ENCODE results near the gene MACC1. TPM values are rescaled to one million over a fixed set of nuclear protein-coding genes. Genes with fewer than 3 reads are reported as not detected.
"Not testable (repeated sequence)": the region's sequence is repeated elsewhere in the genome, so short reads cannot be mapped to it uniquely, and the experiment has no call there.

Gene MACC1
- total RNA-seq, 1 experiment from 2014 or later, result 190 TPM

- CTCF ChIA-PET, result no interaction called here
- peaks cover 56% of the 10 kb centered on the region for H3K36me3 Mint-ChIP-seq (ENCODE audit: insufficient read depth, unreplicated experiment)
- TSS peak; percentile 1 for BruUV-seq (replicated peaks)
- TF ChIP-seq, protein P1, sequence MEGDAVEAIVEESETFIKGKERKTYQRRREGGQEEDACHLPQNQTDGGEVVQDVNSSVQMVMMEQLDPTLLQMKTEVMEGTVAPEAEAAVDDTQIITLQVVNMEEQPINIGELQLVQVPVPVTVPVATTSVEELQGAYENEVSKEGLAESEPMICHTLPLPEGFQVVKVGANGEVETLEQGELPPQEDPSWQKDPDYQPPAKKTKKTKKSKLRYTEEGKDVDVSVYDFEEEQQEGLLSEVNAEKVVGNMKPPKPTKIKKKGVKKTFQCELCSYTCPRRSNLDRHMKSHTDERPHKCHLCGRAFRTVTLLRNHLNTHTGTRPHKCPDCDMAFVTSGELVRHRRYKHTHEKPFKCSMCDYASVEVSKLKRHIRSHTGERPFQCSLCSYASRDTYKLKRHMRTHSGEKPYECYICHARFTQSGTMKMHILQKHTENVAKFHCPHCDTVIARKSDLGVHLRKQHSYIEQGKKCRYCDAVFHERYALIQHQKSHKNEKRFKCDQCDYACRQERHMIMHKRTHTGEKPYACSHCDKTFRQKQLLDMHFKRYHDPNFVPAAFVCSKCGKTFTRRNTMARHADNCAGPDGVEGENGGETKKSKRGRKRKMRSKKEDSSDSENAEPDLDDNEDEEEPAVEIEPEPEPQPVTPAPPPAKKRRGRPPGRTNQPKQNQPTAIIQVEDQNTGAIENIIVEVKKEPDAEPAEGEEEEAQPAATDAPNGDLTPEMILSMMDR (IDR thresholded peaks at IDR 0.05; ENCODE audit: unreplicated experiment), result no peak
- DNase-seq, result no peak
- H3K9me3 Mint-ChIP-seq (ENCODE audit: low read depth, unreplicated experiment), result no peaks in the 10 kb centered on the region
- no peak overlapping the region for H3K4me3 Mint-ChIP-seq (ENCODE audit: low read depth, unreplicated experiment)
- peaks cover 9% of the 10 kb centered on the region for H3K4me1 Mint-ChIP-seq (ENCODE audit: low read depth, unreplicated experiment)
- no peaks in the 10 kb centered on the region for H3K27me3 Mint-ChIP-seq (ENCODE audit: unreplicated experiment)
- intact Hi-C loops (cut with micrococcal nuclease; ENCODE audit: unreplicated experiment), result loop anchor here (5.0 kb wide), 1 partner anchor 384 kb away; no protein-coding TSS in a partner anchor
- peak overlapping the region; percentile 20 for H3K27ac Mint-ChIP-seq (ENCODE audit: unreplicated experiment)
These were observed 85.4 kb downstream of the MACC1 start for GRCh38 chr7:20131776-20132175.

- intact Hi-C loops (cut with micrococcal nuclease; ENCODE audit: unreplicated experiment), result loop anchor here (5.0 kb wide), 1 partner anchor 383 kb away; no protein-coding TSS in a partner anchor
- Mint-ChIP-seq H3K4me1 (ENCODE audit: low read depth, unreplicated experiment) (peaks cover 8% of the 10 kb centered on the region), H3K27me3 (ENCODE audit: unreplicated experiment) (no peaks in the 10 kb centered on the region), H3K4me3 (ENCODE audit: low read depth, unreplicated experiment) (no peak overlapping the region), H3K9me3 (ENCODE audit: low read depth, unreplicated experiment) (no peaks in the 10 kb centered on the region), H3K36me3 (ENCODE audit: insufficient read depth, unreplicated experiment) (peaks cover 50% of the 10 kb centered on the region), H3K27ac (ENCODE audit: unreplicated experiment) (no peak overlapping the region)
- DNase-seq, result no peak
- BruUV-seq (replicated peaks), result no TSS peak
- TF ChIP-seq, protein P1 (IDR thresholded peaks at IDR 0.05; ENCODE audit: unreplicated experiment), result no peak
- CTCF ChIA-PET, result no interaction called here
These were observed 87.3 kb downstream of the MACC1 start for GRCh38 chr7:20129920-20130319.

- DNase-seq, result no peak
- no peak overlapping the region for H3K4me3 Mint-ChIP-seq (ENCODE audit: low read depth, unreplicated experiment)
- peaks cover 32% of the 10 kb centered on the region for H3K36me3 Mint-ChIP-seq (ENCODE audit: insufficient read depth, unreplicated experiment)
- CTCF ChIA-PET, result interaction anchor here (0.7 kb wide), 1 partner anchor 246 kb away, joined by 3 read pairs; no protein-coding TSS in a partner anchor
- no peak overlapping the region for H3K27ac Mint-ChIP-seq (ENCODE audit: unreplicated experiment)
- H3K4me1 Mint-ChIP-seq (ENCODE audit: low read depth, unreplicated experiment), result no peaks in the 10 kb centered on the region
- TF ChIP-seq, protein P1 (IDR thresholded peaks at IDR 0.05; ENCODE audit: unreplicated experiment), result no peak
- no peaks in the 10 kb centered on the region for H3K9me3 Mint-ChIP-seq (ENCODE audit: low read depth, unreplicated experiment)
- no TSS peak for BruUV-seq (replicated peaks)
- H3K27me3 Mint-ChIP-seq (ENCODE audit: unreplicated experiment), result no peaks in the 10 kb centered on the region
- intact Hi-C loops (cut with micrococcal nuclease; ENCODE audit: unreplicated experiment), result no loop called here
These were observed 89.2 kb downstream of the MACC1 start for GRCh38 chr7:20128001-20128400.

GRCh38 chr7:20126060-20126459 lies 91.1 kb downstream of the MACC1 start:
- H3K4me3 Mint-ChIP-seq (ENCODE audit: low read depth, unreplicated experiment); BruUV-seq (replicated peaks); H3K27me3 Mint-ChIP-seq (ENCODE audit: unreplicated experiment); H3K27ac Mint-ChIP-seq (ENCODE audit: unreplicated experiment); intact Hi-C loops (cut with micrococcal nuclease; ENCODE audit: unreplicated experiment); H3K4me1 Mint-ChIP-seq (ENCODE audit: low read depth, unreplicated experiment); H3K9me3 Mint-ChIP-seq (ENCODE audit: low read depth, unreplicated experiment); CTCF ChIA-PET; DNase-seq: not testable (repeated sequence)
- peaks cover 31% of the 10 kb centered on the region for H3K36me3 Mint-ChIP-seq (ENCODE audit: insufficient read depth, unreplicated experiment)

DNA sequence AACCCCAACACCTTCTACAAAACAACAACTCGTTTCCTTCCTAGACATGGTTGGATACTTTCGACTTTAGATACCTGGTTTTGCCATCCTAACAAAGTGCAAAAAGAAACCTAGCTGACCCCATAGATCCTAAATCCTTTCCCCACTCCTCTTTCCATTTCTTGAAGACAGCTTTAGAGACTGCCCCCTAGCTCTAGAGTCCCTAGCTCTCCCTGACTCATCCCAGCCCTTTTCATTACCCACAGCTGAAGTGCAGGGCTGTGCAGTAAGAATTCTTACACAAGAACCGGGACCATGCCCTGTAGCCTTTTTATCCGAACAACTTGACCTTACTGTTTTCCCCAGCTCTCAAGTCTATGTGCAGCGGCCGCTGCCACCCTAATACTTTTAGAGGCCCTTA lies 93.1 kb downstream of the MACC1 start:
- BruUV-seq (replicated peaks); H3K27ac Mint-ChIP-seq (ENCODE audit: unreplicated experiment); H3K4me1 Mint-ChIP-seq (ENCODE audit: low read depth, unreplicated experiment); CTCF ChIA-PET; intact Hi-C loops (cut with micrococcal nuclease; ENCODE audit: unreplicated experiment); H3K9me3 Mint-ChIP-seq (ENCODE audit: low read depth, unreplicated experiment); H3K27me3 Mint-ChIP-seq (ENCODE audit: unreplicated experiment); H3K4me3 Mint-ChIP-seq (ENCODE audit: low read depth, unreplicated experiment); DNase-seq: not testable (repeated sequence)
- H3K36me3 Mint-ChIP-seq (ENCODE audit: insufficient read depth, unreplicated experiment), result peaks cover 19% of the 10 kb centered on the region

- Mint-ChIP-seq H3K27ac (ENCODE audit: unreplicated experiment) (peak overlapping the region; percentile 7), H3K36me3 (ENCODE audit: insufficient read depth, unreplicated experiment) (peaks cover 24% of the 10 kb centered on the region)
- CTCF ChIA-PET; H3K9me3 Mint-ChIP-seq (ENCODE audit: low read depth, unreplicated experiment); H3K4me3 Mint-ChIP-seq (ENCODE audit: low read depth, unreplicated experiment); H3K4me1 Mint-ChIP-seq (ENCODE audit: low read depth, unreplicated experiment); intact Hi-C loops (cut with micrococcal nuclease; ENCODE audit: unreplicated experiment); BruUV-seq (replicated peaks); DNase-seq; H3K27me3 Mint-ChIP-seq (ENCODE audit: unreplicated experiment): not testable (repeated sequence)
These were observed 94.4 kb downstream of the MACC1 start for GRCh38 chr7:20122653-20123316.
